SKM-1 (cell line): ENCODE measurements around the gene SPEF1.
"Not testable (repeated sequence)": the region's sequence is repeated elsewhere in the genome, so short reads cannot be mapped to it uniquely, and the experiment has no call there.

ENCODE experiments used
- DNase-seq: peaks from one replicate; lab custom pipeline; 2025; ENCODE audit not compliant: unreplicated experiment; lab: John Stamatoyannopoulos, UW

Gene SPEF1

GRCh38 chr20:3789201-3789600 lies 8.0 kb upstream of the SPEF1 start:
- not testable (repeated sequence) for DNase-seq

- no peak for DNase-seq
Observed at GRCh38 chr20:3788685-3789155, 7.5 kb upstream of the SPEF1 start.

- no peak for DNase-seq
Observed at GRCh38 chr20:3787324-3788014, 6.2 kb upstream of the SPEF1 start.

GRCh38 chr20:3786665-3787323 lies 5.5 kb upstream of the SPEF1 start, which contains the start of gene CENPB:
TSS of gene CENPB (minus strand) at chr20:3786740. CDS start at chr20:3786483, 257 bp downstream.
- no peak for DNase-seq

GRCh38 chr20:3786126-3786484 lies 4.9 kb upstream of the SPEF1 start:
- no peak for DNase-seq

GRCh38 chr20:3785240-3786125 lies 4.2 kb upstream of the SPEF1 start:
- no peak for DNase-seq

- DNase-seq, result no peak
Observed at GRCh38 chr20:3784863-3785239, 3.6 kb upstream of the SPEF1 start.

GRCh38 chr20:3784216-3784853 lies 3.1 kb upstream of the SPEF1 start:
- DNase-seq, result no peak

- DNase-seq, result no peak
Observed at GRCh38 chr20:3783511-3784195, 2.4 kb upstream of the SPEF1 start.

GRCh38 chr20:3783068-3783489 lies 1.8 kb upstream of the SPEF1 start:
- no peak for DNase-seq

- no peak for DNase-seq
Observed at GRCh38 chr20:3782597-3782996, 1.3 kb upstream of the SPEF1 start.

- no peak for DNase-seq
Observed at GRCh38 chr20:3778976-3779375, 2.3 kb downstream of the SPEF1 start.

- no peak for DNase-seq
Observed at GRCh38 chr20:3777716-3778629, 3.3 kb downstream of the SPEF1 start.

GRCh38 chr20:3777381-3777715 lies 3.9 kb downstream of the SPEF1 start:
- no peak for DNase-seq

GRCh38 chr20:3775457-3776108 lies 5.7 kb downstream of the SPEF1 start:
- no peak for DNase-seq

GRCh38 chr20:3771552-3772058 lies 9.6 kb downstream of the SPEF1 start:
- no peak for DNase-seq

GRCh38 chr20:3768342-3769130 lies 12.7 kb downstream of the SPEF1 start:
- peak; percentile 17 for DNase-seq
